Tibial nerve (tissue), 4 donors: Measurements from ENCODE around the gene PISD.

Experiments
- CTCF ChIP-seq, 5 experiments: fragments of 200-600 bp in 3 of 5; fragments of 450-650 bp in 2 of 5; sonication (generic) in 3 of 5; IDR thresholded peaks; one replicate each; pipeline ENCODE4 v1.5.1; 2016 to 2019; ENCODE audit warnings: antibody characterized with exemption in 5 of 5, mild to moderate bottlenecking in 3 of 5, moderate library complexity in 2 of 5
- EP300 ChIP-seq, 2 donors: sonication (generic); formaldehyde crosslinking; IDR thresholded peaks; one replicate each; pipeline ENCODE4 v1.6.1; 2017; ENCODE audit warnings: antibody characterized with exemption in 2 of 2, mild to moderate bottlenecking in 1 of 2
- POLR2A ChIP-seq, 2 donors: fragments of 450-650 bp; IDR thresholded peaks; one replicate each; pipeline ENCODE4 v1.6.1; 2017; ENCODE audit warnings: antibody characterized with exemption in 2 of 2, mild to moderate bottlenecking in 2 of 2, moderate library complexity in 2 of 2

DNA sequence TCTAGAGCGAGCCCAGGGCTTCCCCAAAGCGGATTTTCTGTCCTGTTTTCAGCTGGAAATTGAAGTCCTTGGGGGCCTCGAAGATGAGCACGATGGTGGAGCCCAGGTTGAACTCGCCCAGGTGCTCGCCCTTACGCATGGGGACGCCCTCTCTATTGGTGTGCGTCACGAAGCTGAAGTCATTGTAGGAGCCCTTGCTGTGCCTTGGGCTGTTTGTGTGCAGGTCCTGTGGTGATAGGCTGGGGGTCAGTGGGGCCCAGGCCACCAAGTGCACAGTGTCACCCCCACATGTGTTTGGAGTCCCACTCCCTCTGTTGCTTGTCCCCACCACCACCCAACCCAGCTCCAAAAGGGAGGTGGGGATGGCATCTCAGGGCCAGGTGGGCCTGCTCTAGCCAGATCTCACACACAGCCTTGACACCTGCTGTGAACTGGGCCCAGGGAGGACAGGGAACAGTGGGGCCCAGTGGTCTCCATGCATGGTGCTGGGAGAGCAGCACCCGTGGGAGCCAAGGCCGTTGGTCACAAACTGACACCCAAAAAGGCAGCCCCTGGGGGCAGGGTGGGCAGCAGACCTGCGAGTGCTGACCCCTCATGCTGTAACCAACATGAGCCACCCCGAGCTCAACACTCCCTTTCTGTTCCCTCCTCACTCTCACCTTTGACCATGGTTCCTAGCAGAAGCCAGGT lies 42.3 kb downstream of the PISD start:
- no peak for TF ChIP-seq CTCF (IDR thresholded peaks at IDR 0.05)
- TF ChIP-seq POLR2A (IDR thresholded peaks at IDR 0.05): no peak
- TF ChIP-seq EP300 (IDR thresholded peaks at IDR 0.05): no peak
